Activated CD4-positive, alpha-beta T cell treated with anti-CD3 and anti-CD28 coated beads, Interleukin-2, Interleukin-4, amounts not matched to agents 100 ng/mL and 50 ng/mL, durations not matched to agents 16 hours and 8 hours (primary cell): ENCODE results near the gene PHACTR4.
"Not testable (repeated sequence)": the region's sequence is repeated elsewhere in the genome, so short reads cannot be mapped to it uniquely, and the experiment has no call there.

Source experiments
- DNase-seq: peaks from one replicate; pipeline ENCODE4 v3.0.0-alpha.2; 2020; ENCODE audit warnings: low spot score

PHACTR4 gene

DNA sequence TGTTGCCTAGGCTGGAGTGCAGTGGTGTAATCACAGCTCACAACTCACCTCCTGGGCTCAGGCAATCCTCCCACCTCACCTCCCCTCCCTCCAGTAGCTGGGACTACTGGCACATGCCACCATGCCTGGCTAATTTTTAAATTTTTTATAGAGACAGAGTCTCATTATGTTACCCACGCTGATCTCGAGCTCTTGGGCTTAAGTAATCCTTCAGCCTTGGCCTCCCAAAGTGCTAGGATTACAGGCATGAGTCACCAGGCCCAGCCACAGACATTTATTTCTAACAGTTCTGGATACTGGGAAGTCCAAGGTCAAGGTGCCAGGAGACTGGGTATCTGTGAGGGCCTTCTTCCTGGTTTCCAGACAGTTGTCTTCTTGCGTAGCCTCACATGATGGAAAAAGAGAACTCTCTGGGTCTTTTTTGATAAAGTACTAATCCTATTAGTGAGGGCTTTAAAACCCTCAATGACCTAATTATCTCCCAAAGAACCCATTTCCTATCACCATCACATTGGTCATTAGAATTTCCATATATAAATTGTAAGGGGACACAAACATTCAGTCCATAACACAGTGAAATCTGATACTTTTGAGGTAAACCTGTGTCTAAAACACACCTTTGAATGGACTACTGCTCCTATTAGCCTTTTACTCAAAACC lies 67.9 kb downstream of the PHACTR4 start:
- DNase-seq, result no peak

- peak; percentile 27 for DNase-seq
Measured at GRCh38 chr1:28437924-28438699, 68.6 kb downstream of the PHACTR4 start.

- peak; percentile 27 for DNase-seq
Measured at GRCh38 chr1:28439320-28439719, 69.8 kb downstream of the PHACTR4 start.

DNA sequence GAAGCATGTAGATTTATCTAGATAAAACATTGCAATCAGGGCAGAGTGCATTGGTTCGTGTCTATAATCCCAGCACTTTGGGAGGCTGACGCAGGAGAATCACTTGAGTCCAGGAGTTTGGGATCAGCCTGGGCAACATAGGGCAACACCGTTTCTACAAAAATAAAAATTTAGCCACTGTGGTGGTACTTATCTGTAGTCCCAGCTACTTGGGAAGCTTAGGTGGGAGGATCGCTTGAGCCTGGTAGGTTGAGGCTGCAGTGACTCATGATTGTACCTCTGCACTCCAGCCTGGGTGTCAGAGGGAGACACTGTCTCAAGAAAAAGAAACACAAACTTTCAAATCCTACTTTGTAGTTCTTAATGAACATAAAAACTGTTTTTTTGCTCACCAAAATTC lies 72.1 kb downstream of the PHACTR4 start:
- no peak for DNase-seq

GRCh38 chr1:28443550-28443949 lies 74.0 kb downstream of the PHACTR4 start:
- DNase-seq, result no peak

- DNase-seq, result no peak
Measured at GRCh38 chr1:28447679-28448078, 78.1 kb downstream of the PHACTR4 start.

- not testable (repeated sequence) for DNase-seq
Measured at GRCh38 chr1:28448094-28448611, 78.6 kb downstream of the PHACTR4 start.

- peak; percentile 75 for DNase-seq
Measured at GRCh38 chr1:28449904-28450303, 80.4 kb downstream of the PHACTR4 start.

- DNase-seq, result no peak
Measured at GRCh38 chr1:28450561-28450960, 81.0 kb downstream of the PHACTR4 start.

GRCh38 chr1:28451011-28451410 lies 81.5 kb downstream of the PHACTR4 start:
- no peak for DNase-seq

DNA sequence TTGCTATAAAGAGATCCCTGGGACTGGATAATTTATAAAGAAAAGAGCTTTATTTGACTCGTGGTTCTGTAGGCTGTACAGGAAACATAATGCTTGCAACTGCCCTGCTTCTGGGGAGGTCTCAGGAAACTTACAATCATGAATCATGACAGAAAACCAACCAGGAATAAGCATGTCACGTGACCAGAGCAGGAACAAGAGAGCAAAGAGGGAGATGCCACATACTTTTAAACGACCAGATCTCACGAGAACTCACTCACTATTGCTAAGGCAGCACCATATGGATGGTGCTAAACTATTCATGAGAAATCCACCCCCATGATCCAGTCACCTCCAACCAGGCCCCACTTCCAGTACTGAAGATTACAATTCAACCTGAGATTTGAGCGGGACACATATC lies 86.5 kb downstream of the PHACTR4 start:
- peak; percentile 42 for DNase-seq

- no peak for DNase-seq
Measured at GRCh38 chr1:28457678-28458077, 88.1 kb downstream of the PHACTR4 start.

GRCh38 chr1:28458237-28459228 lies 89.0 kb downstream of the PHACTR4 start:
- DNase-seq, result no peak

- no peak for DNase-seq
Measured at GRCh38 chr1:28466226-28466778, 96.8 kb downstream of the PHACTR4 start.

DNA sequence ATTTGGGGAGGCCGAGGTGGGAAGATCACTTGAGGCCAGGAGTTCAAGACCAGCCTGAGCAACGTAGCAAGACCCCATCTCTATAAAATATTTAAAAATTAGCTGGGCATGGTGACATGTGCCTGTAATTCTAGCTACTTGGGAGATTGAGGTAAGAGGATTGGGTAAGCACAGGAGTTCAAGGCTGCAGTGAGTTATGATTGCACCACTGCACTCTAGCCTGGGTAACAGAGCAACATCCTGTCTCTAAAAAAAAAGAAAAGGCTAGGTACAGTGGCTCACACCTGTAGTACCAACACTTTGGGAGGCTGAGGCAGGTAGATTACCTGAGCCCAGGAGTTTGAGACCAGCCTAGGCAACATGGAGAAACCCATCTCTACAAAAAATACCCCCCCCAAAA lies 100.6 kb downstream of the PHACTR4 start:
- no peak for DNase-seq

DNA sequence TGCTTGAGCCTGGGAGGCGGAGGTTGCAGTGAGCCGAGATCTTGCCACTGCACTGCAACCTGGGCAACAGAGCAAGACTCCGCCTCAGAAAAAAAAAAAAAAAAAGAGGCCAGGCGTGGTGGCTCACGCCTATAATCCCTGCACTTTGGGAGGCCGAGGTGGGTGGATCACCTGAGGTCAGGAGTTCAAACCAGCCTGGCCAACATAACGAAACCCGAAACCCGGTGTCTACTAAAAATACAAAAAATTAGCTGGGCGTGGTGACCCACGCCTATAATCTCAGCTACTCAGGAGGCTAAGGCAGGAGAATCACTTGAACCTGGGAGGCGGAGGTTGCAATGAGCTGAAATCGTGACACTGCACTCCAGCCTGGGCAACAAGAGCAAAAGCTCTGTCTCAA lies 110.0 kb downstream of the PHACTR4 start:
- DNase-seq, result not testable (repeated sequence)

GRCh38 chr1:28480308-28480707 lies 110.8 kb downstream of the PHACTR4 start:
- DNase-seq, result no peak

GRCh38 chr1:28482138-28482537 lies 112.6 kb downstream of the PHACTR4 start:
- no peak for DNase-seq

- no peak for DNase-seq
Measured at GRCh38 chr1:28482702-28483101, 113.2 kb downstream of the PHACTR4 start.

DNA sequence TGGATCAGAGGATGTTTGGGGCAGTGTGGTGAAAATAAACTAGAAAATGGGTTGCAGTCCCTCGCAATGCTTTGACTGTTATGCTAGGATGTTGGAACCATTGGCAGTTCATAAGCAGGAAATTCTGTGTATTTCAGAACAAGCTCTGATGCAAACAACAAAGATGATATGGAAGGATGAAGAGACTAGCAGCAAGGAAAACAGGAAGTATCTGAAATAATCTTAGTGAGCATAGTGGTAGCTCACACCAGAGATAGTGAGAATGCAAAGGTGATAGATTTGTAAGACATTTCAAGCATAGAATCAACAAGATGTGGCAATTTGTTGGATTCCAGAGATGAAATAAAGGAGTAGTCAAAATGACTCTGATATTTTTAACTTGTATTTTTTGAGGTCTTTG lies 125.2 kb downstream of the PHACTR4 start:
- DNase-seq, result no peak

GRCh38 chr1:28499553-28499952 lies 130.0 kb downstream of the PHACTR4 start:
- DNase-seq, result no peak

GRCh38 chr1:28501925-28502324 lies 132.4 kb downstream of the PHACTR4 start:
- no peak for DNase-seq
